Myocyte (in vitro differentiated cells): ENCODE data around the gene ESRRA. TPM values are rescaled to one million over a fixed set of nuclear protein-coding genes. Genes with fewer than 3 reads are reported as not detected.
A peak's percentile ranks its signal among the peaks of the same experiment; 100 is the strongest.

Source experiments
- DNase-seq: peaks from one replicate; pipeline ENCODE4 v3.0.0-alpha.2; 2012; ENCODE audit warnings: low read depth
- total RNA-seq: library from RNA; depleted of rRNA; stranded (reverse); fragments of >200 nt; gene quantifications from 2 replicates; pipeline ENCODE4 v1.2.3, GENCODE V29; 2014

ESRRA gene
- total RNA-seq, 1 donor from 2014 or later: 121 TPM

- DNase-seq: no peak
These were observed 14.0 kb upstream of the ESRRA start, which contains the start of gene KCNK4 for GRCh38 chr11:64291262-64291751. Gene KCNK4 (plus strand): TSS chr11:64291302. CDS start chr11:64293019, 1,717 bp downstream.

- DNase-seq: no peak
These were observed 13.4 kb upstream of the ESRRA start for GRCh38 chr11:64291752-64292459.

GRCh38 chr11:64292460-64293254, 12.7 kb upstream of the ESRRA start:
- no peak for DNase-seq

GRCh38 chr11:64294774-64295173, 10.6 kb upstream of the ESRRA start:
- peak; percentile 57 for DNase-seq

GRCh38 chr11:64295760-64296159, 9.6 kb upstream of the ESRRA start:
- no peak for DNase-seq

- no peak for DNase-seq
These were observed 9.1 kb upstream of the ESRRA start for GRCh38 chr11:64296236-64296635.

- no peak for DNase-seq
These were observed 8.3 kb upstream of the ESRRA start for GRCh38 chr11:64296830-64297698.

GRCh38 chr11:64297699-64298358, 7.5 kb upstream of the ESRRA start:
- no peak for DNase-seq

- DNase-seq: peak; percentile 37
These were observed 6.1 kb upstream of the ESRRA start for GRCh38 chr11:64298966-64299846.

- no peak for DNase-seq
These were observed 5.3 kb upstream of the ESRRA start, which contains the start of gene CATSPERZ for GRCh38 chr11:64299847-64300648. Gene CATSPERZ (plus strand): TSS chr11:64300358. CDS start chr11:64300411, 53 bp downstream.

GRCh38 chr11:64303109-64304031, 2.0 kb upstream of the ESRRA start:
- DNase-seq: no peak

GRCh38 chr11:64304032-64304315, 1.4 kb upstream of the ESRRA start:
- no peak for DNase-seq

- peak; percentile 91 for DNase-seq
These were observed 830 bp upstream of the ESRRA start for GRCh38 chr11:64304316-64305072.

- peak; percentile 64 for DNase-seq
These were observed 603 bp downstream of the ESRRA start for GRCh38 chr11:64305691-64306562.

GRCh38 chr11:64306563-64306875, 1.2 kb downstream of the ESRRA start:
- DNase-seq: no peak

GRCh38 chr11:64306876-64307622, 1.7 kb downstream of the ESRRA start:
- DNase-seq: no peak
